ENCODE measurements around the gene OR11L1. TPM values are rescaled to one million over a fixed set of nuclear protein-coding genes. Genes with fewer than 3 reads are reported as not detected.

The OR11L1 gene, protein sequence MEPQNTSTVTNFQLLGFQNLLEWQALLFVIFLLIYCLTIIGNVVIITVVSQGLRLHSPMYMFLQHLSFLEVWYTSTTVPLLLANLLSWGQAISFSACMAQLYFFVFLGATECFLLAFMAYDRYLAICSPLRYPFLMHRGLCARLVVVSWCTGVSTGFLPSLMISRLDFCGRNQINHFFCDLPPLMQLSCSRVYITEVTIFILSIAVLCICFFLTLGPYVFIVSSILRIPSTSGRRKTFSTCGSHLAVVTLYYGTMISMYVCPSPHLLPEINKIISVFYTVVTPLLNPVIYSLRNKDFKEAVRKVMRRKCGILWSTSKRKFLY
- total RNA-seq, result not detected

DNA sequence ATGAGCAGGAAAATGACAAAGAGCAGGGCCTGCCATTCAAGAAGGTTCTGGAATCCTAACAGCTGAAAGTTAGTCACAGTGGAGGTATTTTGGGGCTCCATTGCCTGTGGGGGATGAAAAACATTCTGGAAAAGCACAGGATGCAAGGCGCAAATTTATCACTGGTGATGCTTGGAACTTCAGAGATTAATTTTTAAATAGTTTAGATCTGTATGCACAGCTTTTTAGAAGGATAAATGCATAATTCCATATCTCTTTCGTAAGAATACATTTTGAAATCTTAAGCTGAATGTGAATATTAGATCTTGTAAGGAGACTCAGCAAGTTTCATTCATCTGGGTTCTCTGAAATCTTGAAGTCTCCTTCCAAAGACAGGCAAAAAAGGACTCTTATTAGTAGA lies at the start of gene OR11L1:
Gene OR11L1 (minus strand): TSS at position 101 of the 400 bp plus-strand sequence. CDS start 0 bp downstream, at position 101.
- TF ChIP-seq, protein P1, sequence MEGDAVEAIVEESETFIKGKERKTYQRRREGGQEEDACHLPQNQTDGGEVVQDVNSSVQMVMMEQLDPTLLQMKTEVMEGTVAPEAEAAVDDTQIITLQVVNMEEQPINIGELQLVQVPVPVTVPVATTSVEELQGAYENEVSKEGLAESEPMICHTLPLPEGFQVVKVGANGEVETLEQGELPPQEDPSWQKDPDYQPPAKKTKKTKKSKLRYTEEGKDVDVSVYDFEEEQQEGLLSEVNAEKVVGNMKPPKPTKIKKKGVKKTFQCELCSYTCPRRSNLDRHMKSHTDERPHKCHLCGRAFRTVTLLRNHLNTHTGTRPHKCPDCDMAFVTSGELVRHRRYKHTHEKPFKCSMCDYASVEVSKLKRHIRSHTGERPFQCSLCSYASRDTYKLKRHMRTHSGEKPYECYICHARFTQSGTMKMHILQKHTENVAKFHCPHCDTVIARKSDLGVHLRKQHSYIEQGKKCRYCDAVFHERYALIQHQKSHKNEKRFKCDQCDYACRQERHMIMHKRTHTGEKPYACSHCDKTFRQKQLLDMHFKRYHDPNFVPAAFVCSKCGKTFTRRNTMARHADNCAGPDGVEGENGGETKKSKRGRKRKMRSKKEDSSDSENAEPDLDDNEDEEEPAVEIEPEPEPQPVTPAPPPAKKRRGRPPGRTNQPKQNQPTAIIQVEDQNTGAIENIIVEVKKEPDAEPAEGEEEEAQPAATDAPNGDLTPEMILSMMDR (IDR thresholded peaks at IDR 0.05; ENCODE audit: low read depth), result no peak

DNA sequence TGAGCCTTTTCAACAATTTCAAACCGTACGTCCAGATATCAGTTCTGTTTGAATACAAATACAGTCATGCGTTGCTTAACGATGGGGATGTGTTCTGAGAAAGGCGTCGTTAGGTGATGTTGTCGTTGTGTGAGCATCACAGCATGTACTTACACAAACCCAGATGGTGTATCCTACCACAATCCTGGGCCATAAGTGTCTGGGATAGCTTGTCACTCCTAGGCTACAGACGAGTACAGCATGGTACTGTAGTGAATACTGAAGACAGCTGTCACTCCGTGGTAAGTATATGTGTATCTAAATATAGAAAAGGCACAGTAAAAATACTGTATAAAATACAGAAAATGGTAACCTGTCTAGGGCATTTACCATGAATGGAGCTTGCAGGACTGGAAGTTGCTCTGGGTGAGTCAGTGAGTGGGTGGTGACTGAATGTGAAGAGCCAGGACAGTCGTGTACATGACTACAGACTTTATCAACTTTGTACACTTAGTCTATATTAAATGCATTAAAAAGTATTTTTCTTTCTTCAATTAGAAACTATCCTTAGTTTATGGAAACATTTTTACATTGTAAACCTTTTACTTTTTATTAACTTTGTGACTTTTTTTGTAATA lies 43.2 kb upstream of the OR11L1 start:
- TF ChIP-seq, protein P1 (IDR thresholded peaks at IDR 0.05; ENCODE audit: low read depth), result no peak

DNA sequence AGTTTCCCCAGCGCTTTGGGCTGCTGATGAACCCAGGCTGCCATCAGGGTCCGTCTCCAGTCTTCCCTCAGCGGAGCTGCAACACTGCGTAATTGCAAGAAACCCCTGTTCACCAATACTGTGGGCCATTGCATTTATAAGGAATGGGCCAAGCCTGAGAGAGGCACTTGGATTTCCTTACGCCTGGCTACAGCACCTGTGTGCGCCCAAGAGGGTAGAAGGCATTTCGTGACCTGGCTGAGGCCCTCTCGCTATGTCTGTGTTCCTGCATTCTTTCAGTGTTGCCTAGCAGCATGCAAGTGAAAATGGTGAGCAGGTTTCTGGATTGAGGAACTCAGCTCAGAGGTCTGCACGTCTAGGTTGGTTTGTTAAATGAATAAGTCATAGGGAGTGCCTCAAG lies 41.6 kb upstream of the OR11L1 start:
- TF ChIP-seq, protein P1 (IDR thresholded peaks at IDR 0.05; ENCODE audit: low read depth), result no peak

DNA sequence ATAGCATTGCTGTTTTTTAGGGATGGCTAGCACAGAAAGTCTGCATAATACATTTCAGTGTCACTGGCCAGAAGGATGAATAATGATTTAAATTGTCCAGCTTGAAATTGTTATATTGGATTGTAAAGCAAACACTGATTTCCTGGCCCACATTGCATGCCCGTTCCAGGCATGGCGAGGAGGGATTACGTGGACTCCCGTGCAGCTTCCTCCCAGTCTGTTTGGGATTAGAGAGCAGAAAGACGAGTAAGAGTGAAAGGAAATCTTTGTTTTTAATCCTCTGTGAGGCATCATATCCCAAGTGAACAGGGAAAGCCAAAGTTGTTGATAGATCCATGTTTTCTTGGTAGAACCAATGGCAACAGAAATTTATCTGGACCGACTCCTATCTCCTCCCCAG lies 23.7 kb upstream of the OR11L1 start:
- TF ChIP-seq, protein P1 (IDR thresholded peaks at IDR 0.05; ENCODE audit: low read depth), result no peak

DNA sequence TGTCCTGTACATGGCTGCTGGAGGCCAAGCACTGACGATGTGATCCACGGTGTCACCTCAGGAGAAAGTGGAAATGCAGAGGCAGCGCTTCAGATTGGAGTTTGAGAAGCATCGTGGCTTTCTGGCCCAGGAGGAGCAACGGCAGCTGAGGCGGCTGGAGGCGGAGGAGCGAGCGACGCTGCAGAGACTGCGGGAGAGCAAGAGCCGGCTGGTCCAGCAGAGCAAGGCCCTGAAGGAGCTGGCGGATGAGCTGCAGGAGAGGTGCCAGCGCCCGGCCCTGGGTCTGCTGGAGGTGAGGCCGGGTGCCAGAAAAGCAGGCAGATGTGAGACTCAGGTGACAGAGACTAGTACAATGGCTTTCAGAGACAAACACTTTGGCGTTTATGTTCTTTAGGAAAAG lies 22.9 kb upstream of the OR11L1 start:
- TF ChIP-seq, protein P1 (IDR thresholded peaks at IDR 0.05; ENCODE audit: low read depth), result no peak

DNA sequence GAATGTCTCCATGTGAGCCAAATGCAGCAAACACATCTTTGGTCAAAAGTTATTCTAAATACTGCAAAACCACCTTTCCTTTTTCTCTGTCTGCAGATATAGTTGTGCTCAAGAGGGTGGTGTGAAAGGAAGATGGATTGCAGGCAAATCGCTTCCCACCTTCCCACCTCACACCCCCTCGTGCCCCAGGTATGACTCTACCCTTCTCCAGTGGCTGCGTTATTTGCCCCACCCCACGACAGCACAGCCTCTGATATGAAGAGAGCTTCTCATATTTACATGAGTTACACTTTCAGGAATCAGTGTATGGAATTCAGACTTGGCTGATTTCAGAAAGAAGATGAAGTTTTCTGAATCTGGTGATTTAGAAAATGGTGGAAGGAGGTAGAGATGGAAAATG lies 21.1 kb upstream of the OR11L1 start:
- TF ChIP-seq, protein P1 (IDR thresholded peaks at IDR 0.05; ENCODE audit: low read depth), result no peak

DNA sequence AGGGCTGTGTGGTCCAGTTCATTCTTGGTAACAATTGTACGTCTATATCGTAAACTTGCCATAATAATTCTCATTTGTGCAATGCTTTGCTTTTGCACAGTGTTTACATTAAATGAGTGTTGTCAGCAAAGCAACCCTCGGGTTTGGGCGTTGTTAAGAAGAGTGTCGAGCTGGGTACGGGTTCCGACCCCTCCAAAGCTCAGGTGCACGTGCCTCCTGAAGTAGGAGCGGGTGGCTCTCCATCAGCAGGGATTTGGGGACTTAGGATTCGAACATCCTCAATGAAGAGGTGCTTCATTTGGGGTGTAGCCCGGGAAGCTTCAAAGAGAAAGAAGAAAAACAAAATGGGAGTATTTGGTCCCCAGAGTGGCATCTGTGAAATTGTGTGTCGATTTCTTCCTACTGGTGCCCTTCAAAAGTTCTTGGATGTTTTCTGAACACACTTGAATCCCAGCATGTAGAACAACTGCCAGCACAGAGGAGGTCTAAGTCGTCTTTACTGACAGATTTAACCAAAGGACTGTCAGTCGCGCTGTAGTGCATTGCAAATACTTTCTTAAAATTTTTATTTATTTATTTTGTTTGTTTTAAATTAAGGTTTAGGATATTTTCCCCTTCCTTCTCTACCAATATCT lies 16.4 kb upstream of the OR11L1 start:
- TF ChIP-seq, protein P1 (IDR thresholded peaks at IDR 0.05; ENCODE audit: low read depth), result no peak
